H1 (cell line): ENCODE measurements around the gene IL27RA. TPM values are rescaled to one million over a fixed set of nuclear protein-coding genes. Genes with fewer than 3 reads are reported as not detected.

Source experiments
- CEBPB ChIP-seq: IDR thresholded peaks from 2 replicates; pipeline ENCODE4 v1.6.1; 2012; ENCODE audit warnings: low read depth, low read length
- HDAC6 ChIP-seq: IDR thresholded peaks from one replicate; pipeline ENCODE4 v1.7.1; 2012; ENCODE audit warnings: low read depth, mild to moderate bottlenecking, inconsistent platforms, low read length, moderate library complexity
- RNF2 ChIP-seq: fragments of 200-900, 300-1000 bp; sonication (generic); IDR thresholded peaks from 2 replicates; pipeline ENCODE4 v1.7.1; 2016; ENCODE audit warnings: borderline replicate concordance, low read depth, mild to moderate bottlenecking, antibody characterized with exemption, low read length; ENCODE audit not compliant: poor library complexity, severe bottlenecking; ENCODE audit errors: missing control alignments
- RXRA ChIP-seq: IDR thresholded peaks from 2 replicates; pipeline ENCODE4 v1.6.1; 2011; ENCODE audit warnings: low read depth, mild to moderate bottlenecking, low read length, moderate library complexity; ENCODE audit not compliant: insufficient read depth
- SRF ChIP-seq: IDR thresholded peaks from 2 replicates; pipeline ENCODE4 v1.6.1; 2011; ENCODE audit warnings: mild to moderate bottlenecking, low read depth, low read length, moderate library complexity
- SUZ12 ChIP-seq: fragments of 200-600 bp; sonication (generic); IDR thresholded peaks from 2 replicates; pipeline ENCODE4 v1.6.1; 2012; ENCODE audit warnings: mild to moderate bottlenecking, inconsistent platforms, low read length, moderate library complexity, mixed read lengths
- TEAD4 ChIP-seq: IDR thresholded peaks from 2 replicates; pipeline ENCODE4 v1.6.1; 2012; ENCODE audit warnings: low read depth, low read length, inconsistent platforms, mixed read lengths
- ZNF274 ChIP-seq: IDR thresholded peaks from 2 replicates; pipeline ENCODE4 v1.7.0; 2012; ENCODE audit warnings: low read length, borderline replicate concordance; ENCODE audit errors: extremely low read depth
- polyA plus RNA-seq, 7 experiments: library from polyadenylated mRNA; depleted of rRNA in 3 of 7; stranded (reverse) in 5 of 7; unstranded in 2 of 7; fragments of >200 nt in 5 of 7; fragments of 200-250 nt in 2 of 7; gene quantifications; 1 replicate in 5 of 7; 2 replicates in 1 of 7; 4 replicates in 1 of 7; pipeline versions ENCODE4 v1.2.1 to v1.2.3, GENCODE V29; 2011 to 2013; ENCODE audit warnings: missing spikeins in 2 of 7, mixed read lengths in 2 of 7
- total RNA-seq: library from RNA; stranded (reverse); fragmentation: NEBNext Ultra II Directional; extraction: Animal tissue kit (Norgen Biotek cat#: 25700); gene quantifications from 2 replicates; pipeline ENCODE4 v1.2.1, GENCODE V29; 2021

The IL27RA gene
- total and polyA plus RNA-seq, 2 of the 8 experiments (the other 6 are each of a cell fraction or from before 2014, with no cell fraction given) = 9.9 to 14.7 TPM

GRCh38 chr19:14035706-14036105 is 4.1 kb downstream of the IL27RA start (continued):
- no peak for TF ChIP-seq SRF
- no peak for TF ChIP-seq TEAD4
- TF ChIP-seq HDAC6 = no peak
- TF ChIP-seq CEBPB = no peak
- no peak for TF ChIP-seq RXRA
- no peak for TF ChIP-seq SUZ12
- TF ChIP-seq ZNF274 = no peak
- TF ChIP-seq RNF2 = no peak
- TF ChIP-seq, all 59 proteins: peak for 0
